Mucosa of descending colon (tissue), 3 donors: Measurements from ENCODE around the gene NFIA. TPM values are rescaled to one million over a fixed set of nuclear protein-coding genes. Genes with fewer than 3 reads are reported as not detected.
A peak's percentile ranks its signal among the peaks of the same experiment; 100 is the strongest.

Experiments
- ATAC-seq: fragments of 200-7000 bp; cut with Tn5 transposase; one replicate; pipeline ENCODE4 v1.9.1; 2020; ENCODE audit warnings: mild to moderate bottlenecking, moderate library complexity
- DNase-seq, 3 donors: peaks; one replicate each; pipeline ENCODE4 v3.0.0-alpha.2; 2020
- H3K36me3 ChIP-seq: fragments of 200-600 bp; one replicate; pipeline ENCODE4 v1.8.0; 2021; ENCODE audit warnings: low read depth, mild to moderate bottlenecking
- H3K4me1 ChIP-seq: fragments of 200-600 bp; one replicate; pipeline ENCODE4 v1.8.0; 2021; ENCODE audit warnings: low read depth, mild to moderate bottlenecking
- H3K4me3 ChIP-seq: fragments of 200-600 bp; one replicate; pipeline ENCODE4 v1.8.0; 2021; ENCODE audit warnings: mild to moderate bottlenecking
- H3K9me3 ChIP-seq: fragments of 200-600 bp; one replicate; pipeline ENCODE4 v1.8.0; 2021; ENCODE audit warnings: mild to moderate bottlenecking
- CTCF ChIP-seq: fragments of 200-600 bp; IDR thresholded peaks from one replicate; pipeline ENCODE4 v1.8.0; 2022; ENCODE audit warnings: antibody characterized with exemption, mild to moderate bottlenecking
- intact Hi-C, 2 donors: fragments of 100-400 bp; cut with DNase I in 1 of 2; cut with micrococcal nuclease in 1 of 2; formaldehyde crosslinking; loops; one replicate each; pipeline versions ENCODE4 v1.11.0 to v1.11.1; 2022; cut with DNase I, micrococcal nuclease
- total RNA-seq, 3 donors: library from RNA; stranded (reverse); fragmentation: NEBNext Ultra II Directional in 2 of 3; extraction: Animal tissue kit (Norgen Biotek cat#: 25700) in 2 of 3; gene quantifications; one replicate each; pipeline versions ENCODE4 v1.2.1 to v1.2.4, GENCODE V29; 2021 to 2023
- donor health status: DM: no; HTN: no; CAD: no; lungs with moderate emphysema.
- donor health status: DM: no; HTN: no; CAD: no.
- donor health status: DM: no; HTN: yes; CAD: no.

The NFIA gene
- total RNA-seq, 3 donors from 2014 or later = 46.4 to 145 (median 51.1) TPM

GRCh38 chr1:61227857-61228550 is 145.6 kb downstream of the NFIA start:
- no peak for ATAC-seq
- intact Hi-C loops = no loop called here
- DNase-seq = no peak
- Histone ChIP-seq H3K4me3 (no peak overlapping the region), H3K36me3 (no peaks in the 10 kb centered on the region), H3K4me1 (peaks cover 11% of the 10 kb centered on the region), H3K9me3 (no peaks in the 10 kb centered on the region)
- TF ChIP-seq CTCF = no peak

GRCh38 chr1:61230523-61230922 is 148.2 kb downstream of the NFIA start:
- Histone ChIP-seq H3K4me1 (peaks cover 11% of the 10 kb centered on the region), H3K4me3 (no peak overlapping the region), H3K9me3 (no peaks in the 10 kb centered on the region), H3K36me3 (no peaks in the 10 kb centered on the region)
- ATAC-seq = peak; percentile 99
- intact Hi-C loops = no loop called here
- TF ChIP-seq CTCF = no peak
- peak in 2 of 3 donors; percentile 59 to 68 for DNase-seq

GRCh38 chr1:61231795-61232194 is 149.4 kb downstream of the NFIA start:
- no peak for TF ChIP-seq CTCF
- Histone ChIP-seq H3K4me3 (no peak overlapping the region), H3K9me3 (no peaks in the 10 kb centered on the region), H3K4me1 (peaks cover 7% of the 10 kb centered on the region), H3K36me3 (no peaks in the 10 kb centered on the region)
- intact Hi-C loops = no loop called here
- DNase-seq (no peak), ATAC-seq (no peak)

- H3K4me3 ChIP-seq = no peak overlapping the region
- DNase-seq (no peak), ATAC-seq (no peak)
- no peak for TF ChIP-seq CTCF
- peaks cover 5% of the 10 kb centered on the region for H3K4me1 ChIP-seq
- H3K36me3 ChIP-seq = no peaks in the 10 kb centered on the region
- intact Hi-C loops = no loop called here
- no peaks in the 10 kb centered on the region for H3K9me3 ChIP-seq
Measured at GRCh38 chr1:61233121-61233660, 150.8 kb downstream of the NFIA start.

- intact Hi-C loops = no loop called here
- Histone ChIP-seq H3K4me1 (peaks cover 5% of the 10 kb centered on the region), H3K4me3 (no peak overlapping the region), H3K9me3 (no peaks in the 10 kb centered on the region), H3K36me3 (no peaks in the 10 kb centered on the region)
- no peak for TF ChIP-seq CTCF
- DNase-seq = no peak
- ATAC-seq = no peak
Measured at GRCh38 chr1:61234587-61234919, 152.2 kb downstream of the NFIA start.
